ENCODE measurements around the gene PIK3CB.

Gene PIK3CB

DNA sequence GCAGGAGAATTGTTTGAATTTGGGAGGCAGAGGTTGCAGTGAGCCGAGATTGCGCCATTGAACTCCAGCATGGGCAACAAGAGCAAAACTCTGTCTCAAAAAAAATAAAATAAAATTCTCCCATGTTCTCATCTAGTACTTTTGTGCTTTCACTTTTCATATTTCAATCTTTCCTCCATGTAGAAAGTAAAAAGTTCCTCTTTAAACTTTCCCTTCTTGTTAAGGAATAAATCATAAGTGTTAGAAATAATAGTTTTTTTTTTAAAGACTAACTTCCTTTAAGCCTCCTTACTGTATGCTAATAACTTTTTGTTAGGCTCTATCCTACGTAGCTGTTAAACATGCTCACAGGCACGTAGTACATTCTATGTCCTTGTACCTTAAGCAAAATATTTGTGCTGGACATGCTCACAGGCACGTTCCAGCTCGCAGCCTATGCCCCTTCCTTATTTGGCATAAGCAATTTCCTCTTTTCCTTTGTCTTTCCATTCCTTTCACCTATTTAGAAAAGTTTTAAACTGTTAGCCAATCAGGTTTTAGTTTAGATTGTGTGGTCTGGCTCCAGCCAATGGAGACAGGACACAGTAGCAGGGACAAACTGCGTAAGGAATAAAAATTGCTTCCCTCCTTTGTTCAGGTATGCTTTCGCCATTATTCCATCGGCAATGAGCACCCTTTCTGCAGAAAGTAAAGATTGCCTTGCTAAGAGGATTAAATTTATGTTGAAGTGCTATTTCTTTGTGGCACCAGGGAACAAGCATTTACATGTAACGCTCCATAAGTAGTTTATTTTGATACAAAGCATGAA, 38.9 kb upstream of the PIK3CB start:
- DNase-seq (ENCODE audit: low read depth), result no peak
- H3K4me3 ChIP-seq (ENCODE audit: low read length), result no peak overlapping the region
- TF ChIP-seq, protein P1, sequence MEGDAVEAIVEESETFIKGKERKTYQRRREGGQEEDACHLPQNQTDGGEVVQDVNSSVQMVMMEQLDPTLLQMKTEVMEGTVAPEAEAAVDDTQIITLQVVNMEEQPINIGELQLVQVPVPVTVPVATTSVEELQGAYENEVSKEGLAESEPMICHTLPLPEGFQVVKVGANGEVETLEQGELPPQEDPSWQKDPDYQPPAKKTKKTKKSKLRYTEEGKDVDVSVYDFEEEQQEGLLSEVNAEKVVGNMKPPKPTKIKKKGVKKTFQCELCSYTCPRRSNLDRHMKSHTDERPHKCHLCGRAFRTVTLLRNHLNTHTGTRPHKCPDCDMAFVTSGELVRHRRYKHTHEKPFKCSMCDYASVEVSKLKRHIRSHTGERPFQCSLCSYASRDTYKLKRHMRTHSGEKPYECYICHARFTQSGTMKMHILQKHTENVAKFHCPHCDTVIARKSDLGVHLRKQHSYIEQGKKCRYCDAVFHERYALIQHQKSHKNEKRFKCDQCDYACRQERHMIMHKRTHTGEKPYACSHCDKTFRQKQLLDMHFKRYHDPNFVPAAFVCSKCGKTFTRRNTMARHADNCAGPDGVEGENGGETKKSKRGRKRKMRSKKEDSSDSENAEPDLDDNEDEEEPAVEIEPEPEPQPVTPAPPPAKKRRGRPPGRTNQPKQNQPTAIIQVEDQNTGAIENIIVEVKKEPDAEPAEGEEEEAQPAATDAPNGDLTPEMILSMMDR (conservative IDR thresholded peaks at IDR 0.05; ENCODE audit: low read depth, low read length), result no peak

DNA sequence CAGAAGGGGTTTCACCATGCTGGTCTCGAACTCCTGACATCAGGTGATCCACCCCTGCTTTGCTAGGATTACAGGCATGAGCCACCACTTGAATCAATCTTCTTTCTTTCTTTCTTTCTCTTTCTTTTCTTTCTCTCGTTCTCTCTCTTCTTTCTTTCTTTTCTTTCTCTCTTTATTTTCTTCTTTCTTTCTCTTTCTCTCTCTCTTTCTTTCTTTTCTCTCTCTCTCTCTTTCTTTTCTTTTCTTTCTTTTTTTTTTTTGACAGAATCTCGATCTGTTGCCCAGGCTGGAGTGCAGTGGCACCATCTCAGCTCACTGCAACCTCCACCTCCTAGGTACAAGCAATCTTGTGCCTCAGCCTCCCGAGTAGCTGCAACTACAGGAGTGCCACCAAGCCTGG, 37.9 kb upstream of the PIK3CB start:
- no peak for DNase-seq (ENCODE audit: low read depth)
- TF ChIP-seq, protein P1 (conservative IDR thresholded peaks at IDR 0.05; ENCODE audit: low read depth, low read length), result no peak
- H3K4me3 ChIP-seq (ENCODE audit: low read length), result no peak overlapping the region

DNA sequence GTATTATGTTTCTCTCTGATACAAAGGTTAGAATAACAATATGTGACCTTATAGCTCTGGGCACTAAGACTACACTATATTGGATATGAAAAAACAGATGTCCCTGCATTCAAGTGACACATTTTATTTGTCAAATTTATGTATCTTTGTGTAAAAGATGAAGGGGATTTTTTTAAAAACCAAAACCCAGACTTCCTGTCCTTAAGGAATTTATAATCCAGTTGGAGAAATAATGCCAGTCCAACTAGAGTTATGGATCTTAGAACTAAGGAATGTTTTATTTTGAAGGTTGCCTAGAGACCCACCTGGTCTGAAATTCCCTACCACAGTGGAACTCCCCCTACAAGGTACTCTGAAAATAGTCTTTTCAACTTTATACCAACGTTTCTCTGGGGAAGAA, 33.3 kb upstream of the PIK3CB start:
- TF ChIP-seq, protein P1 (conservative IDR thresholded peaks at IDR 0.05; ENCODE audit: low read depth, low read length), result no peak
- DNase-seq (ENCODE audit: low read depth), result peak; percentile 68
- no peak overlapping the region for H3K4me3 ChIP-seq (ENCODE audit: low read length)

DNA sequence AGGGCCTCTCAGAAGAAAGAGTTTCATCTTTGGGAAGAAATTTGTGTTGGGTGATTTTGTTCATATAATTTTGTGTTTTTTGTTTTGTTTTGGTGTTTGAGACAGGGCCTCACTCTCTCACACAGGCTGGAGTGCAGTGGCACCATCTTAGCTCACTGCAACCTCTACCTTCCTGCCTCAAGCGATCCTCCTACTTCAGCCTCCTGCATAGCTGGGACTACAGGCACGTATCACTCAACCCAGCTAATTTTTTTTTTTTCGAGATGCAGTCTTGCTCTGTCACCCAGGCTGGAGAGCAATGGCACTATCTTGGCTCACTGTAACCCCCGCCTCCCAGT, 29.0 kb upstream of the PIK3CB start:
- TF ChIP-seq, protein P1 (conservative IDR thresholded peaks at IDR 0.05; ENCODE audit: low read depth, low read length), result no peak

DNA sequence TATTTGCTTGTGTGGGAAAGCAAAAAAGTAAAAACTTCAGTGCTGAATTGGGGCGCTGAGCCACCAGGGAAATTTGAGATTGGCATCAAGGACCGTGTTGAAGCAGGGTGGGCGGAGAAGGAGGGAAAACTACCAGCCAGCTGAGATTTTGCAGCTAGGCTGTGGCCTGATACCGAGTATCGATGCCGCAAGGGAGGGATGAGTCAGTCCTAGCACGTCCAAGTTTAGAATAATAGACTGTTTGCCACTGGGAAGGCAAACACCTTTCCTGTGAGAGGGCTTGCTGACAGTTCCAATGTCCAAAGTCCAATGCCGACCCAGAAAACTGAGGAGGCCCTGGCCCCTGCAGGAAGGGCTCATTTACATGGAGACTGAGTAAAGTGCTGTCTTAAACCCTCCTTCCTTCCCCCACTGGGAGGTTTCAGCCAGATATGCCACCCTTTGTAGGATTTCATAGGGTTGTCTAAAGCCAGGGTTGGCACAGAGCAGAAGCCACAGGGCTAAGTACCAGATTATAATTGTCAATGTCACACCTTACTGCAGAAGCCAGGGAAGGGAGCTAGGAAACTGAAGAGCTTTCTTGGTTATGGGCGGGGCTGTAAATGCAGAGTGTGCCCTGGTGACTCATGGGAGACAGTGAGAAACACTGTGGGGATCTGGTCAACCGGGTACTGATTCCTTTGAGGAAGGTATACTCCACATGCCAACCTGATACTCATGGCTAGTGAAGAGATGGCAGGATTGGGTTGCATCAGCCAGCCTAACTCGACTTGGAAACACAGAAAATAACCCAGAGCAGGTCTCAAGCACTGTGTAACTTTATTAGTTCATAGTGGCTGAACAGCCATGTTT, 28.4 kb upstream of the PIK3CB start:
- peak; percentile 14 for DNase-seq (ENCODE audit: low read depth)
- TF ChIP-seq, protein P1 (conservative IDR thresholded peaks at IDR 0.05; ENCODE audit: low read depth, low read length), result no peak
- no peak overlapping the region for H3K4me3 ChIP-seq (ENCODE audit: low read length)

More for the DNA sequence above, 29.0 kb upstream of the PIK3CB start:
- DNase-seq (ENCODE audit: low read depth), result no peak
- H3K4me3 ChIP-seq (ENCODE audit: low read length), result no peak overlapping the region

DNA sequence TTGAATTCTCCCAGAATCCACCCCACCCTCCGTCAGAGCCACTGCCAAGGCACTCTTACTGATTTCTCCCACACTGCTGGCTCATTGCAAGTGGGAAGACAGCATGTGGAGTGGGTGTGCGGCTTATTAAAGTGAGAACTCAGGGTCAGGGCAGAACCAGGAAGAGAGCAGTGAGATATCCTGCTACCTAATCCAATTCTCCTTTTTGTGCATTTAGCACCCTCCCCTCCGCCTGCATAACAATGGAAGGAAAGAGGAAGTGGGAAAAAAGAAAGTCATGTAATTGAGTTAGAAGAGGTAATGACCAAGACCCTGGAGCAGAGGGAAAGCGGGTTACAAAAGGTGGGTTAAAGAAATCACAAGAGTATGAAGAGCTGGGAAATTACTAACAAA, 27.8 kb upstream of the PIK3CB start:
- TF ChIP-seq, protein P1 (conservative IDR thresholded peaks at IDR 0.05; ENCODE audit: low read depth, low read length), result no peak
- H3K4me3 ChIP-seq (ENCODE audit: low read length), result no peak overlapping the region
- DNase-seq (ENCODE audit: low read depth), result no peak
